Measurements from ENCODE around the gene SLC9C2. TPM values are rescaled to one million over a fixed set of nuclear protein-coding genes. Genes with fewer than 3 reads are reported as not detected.

Gene SLC9C2
- total RNA-seq, 4 donors from 2014 or later, result 0.21 TPM; not detected in 3

- no peak overlapping the region for H3K4me3 ChIP-seq
- H3K27me3 ChIP-seq, result no peaks in the 10 kb centered on the region
- H3K9me3 ChIP-seq, result no peaks in the 10 kb centered on the region
- TF ChIP-seq POLR2A (IDR thresholded peaks at IDR 0.05), result no peak
- TF ChIP-seq CTCF (IDR thresholded peaks at IDR 0.05), result no peak
- TF ChIP-seq EP300 (IDR thresholded peaks at IDR 0.05), result no peak
- no peak for DNase-seq (ENCODE audit: low spot score in 2 of 2)
- WGBS, 2 donors, result 81% methylated on average over 4 of the region's 4 CpGs
- H3K4me1 ChIP-seq, result no peaks in the 10 kb centered on the region
- H3K36me3 ChIP-seq, result no peaks in the 10 kb centered on the region
- no peak overlapping the region for H3K27ac ChIP-seq
Measured at GRCh38 chr1:173554089-173554488, 48.8 kb downstream of the SLC9C2 start.

GRCh38 chr1:173553312-173553711, 49.6 kb downstream of the SLC9C2 start:
- Histone ChIP-seq H3K4me1 (no peaks in the 10 kb centered on the region), H3K4me3 (no peak overlapping the region), H3K27ac (no peak overlapping the region), H3K27me3 (no peaks in the 10 kb centered on the region), H3K36me3 (no peaks in the 10 kb centered on the region), H3K9me3 (no peaks in the 10 kb centered on the region)
- no peak for DNase-seq (ENCODE audit: low spot score in 2 of 2)
- TF ChIP-seq EP300 (IDR thresholded peaks at IDR 0.05), result no peak

GRCh38 chr1:173551699-173552098, 51.2 kb downstream of the SLC9C2 start:
- no peak for DNase-seq (ENCODE audit: low spot score in 2 of 2)
- no peak overlapping the region for H3K27ac ChIP-seq
- H3K4me1 ChIP-seq, result no peaks in the 10 kb centered on the region
- no peaks in the 10 kb centered on the region for H3K9me3 ChIP-seq
- TF ChIP-seq CTCF (IDR thresholded peaks at IDR 0.05), result no peak
- H3K4me3 ChIP-seq, result no peak overlapping the region
- H3K27me3 ChIP-seq, result no peaks in the 10 kb centered on the region
- no peaks in the 10 kb centered on the region for H3K36me3 ChIP-seq
- 86 to 88% methylated on average over 3 of the region's 3 CpGs for WGBS, 2 donors

- TF ChIP-seq POLR2A (IDR thresholded peaks at IDR 0.05) (no peak), CTCF (IDR thresholded peaks at IDR 0.05) (no peak), EP300 (IDR thresholded peaks at IDR 0.05) (no peak)
- H3K4me3 ChIP-seq, result no peak overlapping the region
- WGBS, 2 donors, result 71 to 72% methylated on average over 2 of the region's 2 CpGs
- H3K9me3 ChIP-seq, result no peaks in the 10 kb centered on the region
- H3K4me1 ChIP-seq, result no peaks in the 10 kb centered on the region
- no peaks in the 10 kb centered on the region for H3K27me3 ChIP-seq
- no peak overlapping the region for H3K27ac ChIP-seq
- no peak for DNase-seq (ENCODE audit: low spot score in 2 of 2)
- H3K36me3 ChIP-seq, result no peaks in the 10 kb centered on the region
Measured at GRCh38 chr1:173549813-173550212, 53.1 kb downstream of the SLC9C2 start.

- no peak for DNase-seq (ENCODE audit: low spot score in 2 of 2)
- Histone ChIP-seq H3K27ac (no peak overlapping the region), H3K4me3 (no peak overlapping the region), H3K27me3 (no peaks in the 10 kb centered on the region), H3K9me3 (no peaks in the 10 kb centered on the region), H3K36me3 (no peaks in the 10 kb centered on the region), H3K4me1 (no peaks in the 10 kb centered on the region)
- no peak for TF ChIP-seq POLR2A (IDR thresholded peaks at IDR 0.05)
- TF ChIP-seq CTCF (IDR thresholded peaks at IDR 0.05), result no peak
- TF ChIP-seq EP300 (IDR thresholded peaks at IDR 0.05), result no peak
- 63 to 84% methylated on average over 3 of the region's 3 CpGs for WGBS, 2 donors
Measured at GRCh38 chr1:173545688-173546087, 57.2 kb downstream of the SLC9C2 start.

- H3K4me3 ChIP-seq, result no peak overlapping the region
- no peak for DNase-seq (ENCODE audit: low spot score in 2 of 2)
Measured at GRCh38 chr1:173536223-173536622, 66.6 kb downstream of the SLC9C2 start.

More at GRCh38 chr1:173536223-173536622, 66.6 kb downstream of the SLC9C2 start:
- TF ChIP-seq EP300 (IDR thresholded peaks at IDR 0.05) (no peak), CTCF (IDR thresholded peaks at IDR 0.05) (no peak), POLR2A (IDR thresholded peaks at IDR 0.05) (no peak)
- Histone ChIP-seq H3K36me3 (no peaks in the 10 kb centered on the region), H3K27ac (no peak overlapping the region), H3K27me3 (no peaks in the 10 kb centered on the region), H3K9me3 (no peaks in the 10 kb centered on the region), H3K4me1 (peaks cover 0 to 8% (median 0%) of the 10 kb centered on the region in 4 donors)
